LoVo (cell line): Measurements from ENCODE around the gene CTSD.
"Not testable (repeated sequence)": the region's sequence is repeated elsewhere in the genome, so short reads cannot be mapped to it uniquely, and the experiment has no call there.

Source experiments
- DNase-seq: peaks from one replicate; pipeline ENCODE4 v3.0.0-alpha.2; 2016; ENCODE audit warnings: low spot score

Gene CTSD

GRCh38 chr11:1770061-1770460 lies 6.3 kb upstream of the CTSD start:
- no peak for DNase-seq

GRCh38 chr11:1769304-1769936 lies 5.7 kb upstream of the CTSD start:
- DNase-seq, result not testable (repeated sequence)

- DNase-seq, result no peak
These were observed 4.4 kb upstream of the CTSD start for GRCh38 chr11:1768141-1768469.

- DNase-seq, result no peak
These were observed 3.8 kb upstream of the CTSD start for GRCh38 chr11:1767399-1768140.

GRCh38 chr11:1766719-1767398 lies 3.1 kb upstream of the CTSD start:
- no peak for DNase-seq

- DNase-seq, result no peak
These were observed 2.4 kb upstream of the CTSD start for GRCh38 chr11:1765871-1766718.

GRCh38 chr11:1763336-1763795 lies 361 bp downstream of the CTSD start:
- DNase-seq, result no peak

- DNase-seq, result peak; percentile 86
These were observed 1.0 kb downstream of the CTSD start for GRCh38 chr11:1762537-1763302.

GRCh38 chr11:1761857-1762536 lies 1.7 kb downstream of the CTSD start:
- DNase-seq, result no peak

- no peak for DNase-seq
These were observed 2.4 kb downstream of the CTSD start for GRCh38 chr11:1761110-1761856.

GRCh38 chr11:1760351-1761109 lies 3.2 kb downstream of the CTSD start:
- DNase-seq, result no peak

- DNase-seq, result no peak
These were observed 3.9 kb downstream of the CTSD start for GRCh38 chr11:1759851-1760220.

GRCh38 chr11:1759151-1759850 lies 4.4 kb downstream of the CTSD start:
- DNase-seq, result no peak

GRCh38 chr11:1758611-1759150 lies 5.0 kb downstream of the CTSD start:
- DNase-seq, result no peak

GRCh38 chr11:1757861-1758610 lies 5.7 kb downstream of the CTSD start:
- DNase-seq, result no peak

GRCh38 chr11:1756791-1757771 lies 6.6 kb downstream of the CTSD start:
- no peak for DNase-seq
